RWPE1 (cell line): Measurements from ENCODE around the gene GDF11.

Experiments used
- CTCF ChIA-PET: fragments of 350-600 bp; sonication (Branson Sonifier 250); formaldehyde crosslinking; extraction: SDS; loops from one replicate; lab custom pipeline; 2021; lab: Yijun Ruan, JAX
- POLR2A ChIA-PET: fragments of 400-600 bp; formaldehyde crosslinking; extraction: SDS; loops from one replicate; lab custom pipeline; 2020; ENCODE audit warnings: antibody characterized with exemption; ENCODE audit not compliant: low non-redundant PET; lab: Yijun Ruan, JAX
- DNase-seq: peaks from one replicate; pipeline ENCODE4 v3.0.0; 2012; ENCODE audit warnings: low spot score
- H3K27ac ChIP-seq: fragments of 450-650 bp; 2 replicates; pipeline ENCODE4 v1.5.1; 2017
- CTCF ChIP-seq: fragments of 450-650 bp; conservative IDR thresholded peaks from 2 replicates; pipeline ENCODE4 v1.5.1; 2017; ENCODE audit warnings: low read depth, mild to moderate bottlenecking

Gene GDF11

DNA sequence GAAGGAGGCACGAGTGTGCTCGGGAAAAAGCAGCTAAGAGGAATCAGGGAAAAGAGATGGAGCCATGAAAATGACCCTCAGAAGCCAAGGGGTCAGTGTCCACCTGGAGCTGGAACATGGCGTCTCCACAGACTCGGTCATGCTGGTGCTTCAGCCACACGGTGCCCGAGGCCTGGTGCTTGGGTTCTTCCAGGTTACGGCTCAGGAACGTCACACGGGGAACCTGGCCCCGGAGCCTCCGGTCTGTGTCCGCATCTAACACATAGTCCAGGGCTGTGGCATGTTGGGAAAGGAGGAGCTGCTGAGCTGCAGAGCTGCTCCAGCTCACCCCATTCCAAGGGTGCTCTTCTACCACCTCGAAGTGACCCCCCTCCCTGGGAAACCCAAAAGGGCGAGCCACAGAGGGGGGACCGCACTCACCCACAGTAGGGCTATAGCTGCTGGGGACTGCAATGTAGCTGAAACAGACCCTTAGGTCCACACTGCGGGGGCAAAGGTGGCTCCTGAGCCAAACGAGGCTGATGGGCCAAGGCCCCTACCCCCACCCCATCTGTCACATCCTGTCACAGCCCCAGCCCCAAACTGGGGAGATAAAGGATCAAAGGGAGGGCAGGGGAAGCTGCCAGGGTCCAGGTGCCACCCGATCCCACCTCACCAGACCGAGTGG lies 46.0 kb upstream of the GDF11 start:
- POLR2A ChIA-PET, result no interaction called here
- DNase-seq, result no peak
- CTCF ChIA-PET, result no interaction called here

GRCh38 chr12:55697686-55698085 lies 45.2 kb upstream of the GDF11 start:
- no peak overlapping the region for H3K27ac ChIP-seq
- TF ChIP-seq CTCF, result no peak
- DNase-seq, result no peak
- CTCF ChIA-PET, result no interaction called here
- POLR2A ChIA-PET, result no interaction called here

More for the DNA sequence above, 46.0 kb upstream of the GDF11 start:
- no peak overlapping the region for H3K27ac ChIP-seq
- no peak for TF ChIP-seq CTCF

GRCh38 chr12:55698241-55698955 lies 44.5 kb upstream of the GDF11 start:
- H3K27ac ChIP-seq, result no peak overlapping the region
- POLR2A ChIA-PET, result no interaction called here
- CTCF ChIA-PET, result interaction anchor here (0.6 kb wide), 2 partner anchors 11 to 17 kb away, joined by 3 to 4 read pairs; no protein-coding TSS in a partner anchor
- no peak for TF ChIP-seq CTCF
- DNase-seq, result no peak

DNA sequence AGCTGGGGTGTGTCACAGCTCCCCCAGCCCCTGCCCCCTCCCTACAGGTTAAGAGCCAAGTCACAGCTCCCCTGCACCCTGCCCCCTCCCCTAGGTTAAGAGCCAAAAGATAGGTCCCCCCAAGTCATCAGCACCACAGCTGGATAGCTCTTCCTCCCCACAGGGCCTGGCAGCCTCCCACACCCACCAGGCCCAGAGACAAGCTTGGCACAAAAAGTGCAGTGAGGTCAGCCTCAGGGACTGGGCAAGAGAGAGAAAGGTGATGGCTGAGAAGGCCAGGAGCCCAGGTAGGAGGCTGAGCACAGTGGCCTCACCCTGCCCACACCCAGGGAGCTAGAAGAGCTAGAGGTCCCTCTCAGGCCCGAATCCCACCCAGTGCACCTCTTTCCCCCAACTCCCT lies 44.0 kb upstream of the GDF11 start:
- CTCF ChIA-PET, result interaction anchor here (0.6 kb wide), 2 partner anchors 12 to 16 kb away, joined by 3 to 4 read pairs; no protein-coding TSS in a partner anchor
- POLR2A ChIA-PET, result no interaction called here

DNA sequence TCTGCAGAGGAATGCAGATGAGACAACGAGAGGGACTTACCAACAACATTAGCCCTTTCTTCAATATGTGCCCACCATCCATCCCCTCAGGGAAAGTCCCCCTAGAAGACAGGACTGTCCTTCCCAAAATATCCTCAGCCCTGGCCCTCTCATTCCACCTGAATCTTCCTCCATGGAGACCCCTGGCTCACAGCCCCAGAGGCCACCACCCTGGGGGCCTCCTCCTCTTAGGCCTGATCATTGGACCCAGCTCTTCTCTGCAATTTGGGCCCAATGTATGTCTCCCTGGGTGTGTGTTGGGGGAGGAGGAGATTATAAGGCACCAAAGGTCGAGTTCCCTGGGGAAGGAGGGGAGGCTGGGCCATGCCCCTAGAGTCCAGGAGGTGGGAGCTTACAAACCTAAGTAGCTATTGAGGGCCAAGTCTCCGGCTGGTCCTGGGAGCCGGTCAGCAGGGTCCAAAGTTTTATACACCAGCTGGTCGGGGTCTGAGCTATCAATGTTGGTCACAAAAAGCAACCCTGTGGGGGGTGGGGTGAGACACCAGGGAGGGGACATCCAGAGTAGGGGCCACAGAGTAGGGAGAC lies 43.4 kb upstream of the GDF11 start:
- ChIA-PET CTCF (interaction anchor here (0.5 kb wide), 1 partner anchor 23 kb away, joined by 3 read pairs; no protein-coding TSS in a partner anchor), POLR2A (no interaction called here)
- TF ChIP-seq CTCF, result no peak
- H3K27ac ChIP-seq, result no peak overlapping the region
- no peak for DNase-seq

More for the DNA sequence above, 44.0 kb upstream of the GDF11 start:
- DNase-seq, result no peak
- no peak for TF ChIP-seq CTCF
- H3K27ac ChIP-seq, result no peak overlapping the region
